ENCODE results near the gene IKZF2.
A peak's percentile ranks its signal among the peaks of the same experiment; 100 is the strongest.

Gene IKZF2

DNA sequence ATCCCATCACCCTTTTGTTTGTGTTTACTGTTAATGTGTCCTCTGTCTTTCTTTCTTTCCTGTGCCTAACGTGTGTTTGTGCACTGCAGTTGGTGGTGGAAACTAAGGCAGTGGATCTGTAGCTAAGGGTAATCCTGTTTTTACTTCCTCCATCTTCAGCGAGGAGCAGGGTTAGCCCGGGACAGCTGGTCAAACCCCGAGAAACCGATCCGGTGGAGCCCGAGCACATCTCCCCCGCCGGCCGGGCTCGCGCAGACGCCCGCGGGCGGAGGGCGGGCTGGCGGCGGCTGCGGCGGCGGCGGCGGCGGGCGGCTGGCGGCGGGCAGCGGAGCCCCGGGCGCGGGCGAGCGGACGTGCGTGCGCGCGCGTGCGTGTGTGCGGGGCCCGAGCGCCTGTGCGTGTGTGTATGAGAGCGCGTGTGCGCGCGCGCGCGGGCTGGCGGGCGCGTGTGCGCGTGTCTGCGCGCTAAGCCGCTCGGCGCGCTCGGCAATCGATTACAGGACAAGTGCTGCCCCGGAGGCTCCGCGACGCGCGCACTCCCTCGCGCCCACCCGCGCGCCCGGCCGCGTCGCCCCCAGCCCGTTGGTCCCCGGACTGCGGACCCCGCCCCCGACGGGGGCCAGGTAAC, at the start of gene IKZF2:
IKZF2 (minus strand) TSS at position 176 of the 628 bp plus-strand sequence. CDS start 2,983 bp downstream, outside the sequence.
- Histone ChIP-seq H3K27ac (peak within 1 kb of the TSS; percentile 98), H3K4me3 (peak within 1 kb of the TSS; percentile 95)
- TF ChIP-seq, protein P1, sequence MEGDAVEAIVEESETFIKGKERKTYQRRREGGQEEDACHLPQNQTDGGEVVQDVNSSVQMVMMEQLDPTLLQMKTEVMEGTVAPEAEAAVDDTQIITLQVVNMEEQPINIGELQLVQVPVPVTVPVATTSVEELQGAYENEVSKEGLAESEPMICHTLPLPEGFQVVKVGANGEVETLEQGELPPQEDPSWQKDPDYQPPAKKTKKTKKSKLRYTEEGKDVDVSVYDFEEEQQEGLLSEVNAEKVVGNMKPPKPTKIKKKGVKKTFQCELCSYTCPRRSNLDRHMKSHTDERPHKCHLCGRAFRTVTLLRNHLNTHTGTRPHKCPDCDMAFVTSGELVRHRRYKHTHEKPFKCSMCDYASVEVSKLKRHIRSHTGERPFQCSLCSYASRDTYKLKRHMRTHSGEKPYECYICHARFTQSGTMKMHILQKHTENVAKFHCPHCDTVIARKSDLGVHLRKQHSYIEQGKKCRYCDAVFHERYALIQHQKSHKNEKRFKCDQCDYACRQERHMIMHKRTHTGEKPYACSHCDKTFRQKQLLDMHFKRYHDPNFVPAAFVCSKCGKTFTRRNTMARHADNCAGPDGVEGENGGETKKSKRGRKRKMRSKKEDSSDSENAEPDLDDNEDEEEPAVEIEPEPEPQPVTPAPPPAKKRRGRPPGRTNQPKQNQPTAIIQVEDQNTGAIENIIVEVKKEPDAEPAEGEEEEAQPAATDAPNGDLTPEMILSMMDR (IDR thresholded peaks at IDR 0.05): no peak
- peak; percentile 84 for DNase-seq (ENCODE audit: low spot score)

DNA sequence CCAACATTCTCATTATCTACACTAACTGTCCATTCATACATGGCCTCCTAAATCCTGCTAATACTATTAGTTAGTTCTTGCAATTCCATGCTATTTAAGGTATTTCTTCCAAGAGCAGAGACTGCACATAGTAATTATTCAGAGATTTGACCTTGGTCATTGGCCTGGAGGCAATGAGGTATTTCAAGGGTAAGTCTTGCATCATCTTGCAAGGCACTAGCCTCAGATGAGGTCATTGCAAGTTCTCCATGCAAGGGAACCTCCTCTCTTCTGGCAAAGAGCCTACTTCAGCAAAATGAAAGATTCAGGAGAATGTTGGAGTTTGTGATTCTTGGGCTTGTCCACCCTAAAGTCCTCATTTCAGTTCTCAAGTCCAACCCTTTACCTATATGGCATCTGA, 48.5 kb upstream of the IKZF2 start:
- TF ChIP-seq, protein P1 (IDR thresholded peaks at IDR 0.05): no peak
- H3K27ac ChIP-seq: no peak overlapping the region
- H3K4me3 ChIP-seq: no peak overlapping the region
- DNase-seq (ENCODE audit: low spot score): no peak

DNA sequence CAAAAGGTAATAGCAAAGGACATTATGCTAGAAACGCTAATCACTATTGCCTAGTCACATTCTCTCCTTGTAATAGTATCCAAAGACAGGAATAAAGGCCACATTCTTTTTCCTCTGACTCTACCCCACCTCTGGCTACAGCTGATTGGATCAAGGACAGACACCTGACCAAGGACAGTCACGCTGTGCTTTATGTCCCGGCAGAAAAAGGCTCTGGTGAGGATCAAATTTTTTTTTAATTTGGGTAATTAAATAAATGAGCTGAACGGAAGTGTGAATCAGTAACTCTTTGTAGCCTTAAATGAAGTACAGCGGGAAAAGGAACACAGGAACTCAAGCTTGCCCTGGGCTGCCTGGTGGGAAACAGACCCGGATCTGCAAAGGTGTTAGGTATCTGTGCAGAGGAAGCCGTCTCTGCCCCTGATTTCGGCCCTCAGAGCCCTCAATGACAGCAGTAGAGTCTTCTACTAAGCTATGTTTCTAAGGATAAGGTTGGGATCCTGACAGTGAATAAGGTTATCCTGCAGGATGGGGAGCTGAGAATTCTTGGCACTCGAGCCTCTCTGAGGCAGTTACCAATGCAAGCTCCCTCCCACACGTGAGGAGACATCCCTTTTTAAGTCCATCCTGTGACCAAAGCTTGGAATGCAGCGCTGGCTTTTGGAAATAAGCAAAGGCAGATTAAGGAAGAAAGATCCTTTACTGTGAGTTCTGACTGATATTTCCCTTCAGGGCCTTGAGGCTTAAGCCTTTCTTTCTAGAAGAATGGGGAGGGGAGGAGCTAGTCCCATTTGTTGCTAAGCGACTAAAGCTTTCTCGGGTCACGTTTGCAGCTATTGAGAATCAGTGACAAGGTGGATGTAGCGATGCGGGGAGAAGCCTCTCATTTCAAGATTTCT, 37.8 kb upstream of the IKZF2 start:
- DNase-seq (ENCODE audit: low spot score): no peak
- Histone ChIP-seq H3K4me3 (peak overlapping the region; percentile 26), H3K27ac (peak overlapping the region in 1 of 2 donors; percentile 38)
- TF ChIP-seq, protein P1 (IDR thresholded peaks at IDR 0.05): no peak

DNA sequence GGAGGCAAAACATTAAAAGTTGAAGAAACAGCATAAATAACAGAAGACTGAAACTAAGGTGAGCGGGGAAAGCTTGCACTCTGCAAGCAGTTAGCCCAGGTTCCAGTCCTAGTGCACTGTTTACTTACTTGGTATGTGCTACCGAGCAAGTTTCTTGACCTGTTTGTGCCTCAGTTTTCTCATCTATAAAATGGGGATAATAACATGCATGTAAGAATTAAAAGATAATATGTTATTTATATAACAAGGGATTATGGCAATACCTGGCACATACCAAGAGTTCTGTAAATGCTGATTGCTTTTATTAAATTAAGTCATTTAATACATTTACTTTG, 37.1 kb upstream of the IKZF2 start:
- H3K4me3 ChIP-seq: no peak overlapping the region
- DNase-seq (ENCODE audit: low spot score): no peak
- TF ChIP-seq, protein P1 (IDR thresholded peaks at IDR 0.05): no peak
- peak overlapping the region in 1 of 2 donors; percentile 30 for H3K27ac ChIP-seq

DNA sequence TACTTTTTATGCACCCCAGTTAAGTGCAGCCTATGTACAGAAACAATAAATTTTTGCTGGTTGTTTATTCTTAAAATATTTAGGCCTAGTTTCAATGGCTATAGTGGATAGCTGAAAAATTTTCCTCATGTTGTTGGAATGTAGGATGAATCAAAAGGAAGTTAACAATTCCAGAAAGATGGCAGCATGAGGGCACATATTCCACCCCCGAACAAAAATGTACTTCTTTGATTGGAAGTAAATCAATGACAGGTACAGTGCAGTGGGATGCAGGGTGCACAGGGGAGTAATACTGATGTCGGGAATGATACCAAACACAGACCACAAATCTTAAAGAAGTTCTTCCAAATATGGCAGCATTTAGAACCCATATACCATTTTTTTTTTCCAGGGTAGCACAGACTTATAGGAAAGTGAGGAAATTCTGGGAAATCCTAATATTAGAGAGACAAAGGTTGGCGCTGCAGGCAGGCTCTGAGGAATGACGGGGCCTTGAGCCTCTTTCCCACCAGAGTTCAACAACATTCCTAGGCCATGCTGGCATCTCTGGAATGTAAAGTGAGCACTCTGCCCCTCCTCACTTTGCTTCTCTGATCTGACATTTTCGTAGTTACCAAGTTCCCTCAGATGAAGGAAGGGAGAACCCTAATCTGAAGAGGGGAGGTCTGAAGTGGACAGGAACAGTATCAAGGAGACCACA, 36.6 kb upstream of the IKZF2 start:
- peak overlapping the region in 1 of 2 donors; percentile 30 for H3K27ac ChIP-seq
- TF ChIP-seq, protein P1 (IDR thresholded peaks at IDR 0.05): no peak
- H3K4me3 ChIP-seq: no peak overlapping the region
- no peak for DNase-seq (ENCODE audit: low spot score)

DNA sequence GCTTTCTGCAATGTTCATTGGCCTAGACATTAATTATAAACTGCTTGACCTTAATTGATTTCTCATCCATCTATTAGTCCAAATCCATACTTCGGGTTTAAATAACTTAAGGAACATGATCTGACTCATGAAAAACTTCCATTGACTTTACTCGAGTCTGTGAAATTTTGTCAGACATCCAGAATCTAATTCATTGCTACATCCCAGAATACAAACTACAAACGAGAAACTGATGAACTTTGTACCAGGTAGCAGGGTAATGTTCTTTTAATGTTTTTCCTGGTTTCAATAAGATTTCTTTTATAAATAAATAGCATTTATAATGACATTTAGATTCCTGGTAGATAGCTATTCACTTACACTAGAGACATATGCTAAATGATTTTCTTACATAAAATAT, 36.0 kb upstream of the IKZF2 start:
- TF ChIP-seq, protein P1 (IDR thresholded peaks at IDR 0.05): no peak
- DNase-seq (ENCODE audit: low spot score): no peak
- Histone ChIP-seq H3K4me3 (no peak overlapping the region), H3K27ac (no peak overlapping the region)
